Activated CD4-positive, CD25-positive, alpha-beta regulatory T cell treated with anti-CD3 and anti-CD28 coated beads, Interleukin-2, amount 50 U/mL, for 72 hours (primary cell): ENCODE data around the gene DCBLD2.
"Not testable (repeated sequence)": the region's sequence is repeated elsewhere in the genome, so short reads cannot be mapped to it uniquely, and the experiment has no call there.

Experiments used
- DNase-seq: peaks from one replicate; pipeline ENCODE4 v3.0.0; 2021

The DCBLD2 gene

DNA sequence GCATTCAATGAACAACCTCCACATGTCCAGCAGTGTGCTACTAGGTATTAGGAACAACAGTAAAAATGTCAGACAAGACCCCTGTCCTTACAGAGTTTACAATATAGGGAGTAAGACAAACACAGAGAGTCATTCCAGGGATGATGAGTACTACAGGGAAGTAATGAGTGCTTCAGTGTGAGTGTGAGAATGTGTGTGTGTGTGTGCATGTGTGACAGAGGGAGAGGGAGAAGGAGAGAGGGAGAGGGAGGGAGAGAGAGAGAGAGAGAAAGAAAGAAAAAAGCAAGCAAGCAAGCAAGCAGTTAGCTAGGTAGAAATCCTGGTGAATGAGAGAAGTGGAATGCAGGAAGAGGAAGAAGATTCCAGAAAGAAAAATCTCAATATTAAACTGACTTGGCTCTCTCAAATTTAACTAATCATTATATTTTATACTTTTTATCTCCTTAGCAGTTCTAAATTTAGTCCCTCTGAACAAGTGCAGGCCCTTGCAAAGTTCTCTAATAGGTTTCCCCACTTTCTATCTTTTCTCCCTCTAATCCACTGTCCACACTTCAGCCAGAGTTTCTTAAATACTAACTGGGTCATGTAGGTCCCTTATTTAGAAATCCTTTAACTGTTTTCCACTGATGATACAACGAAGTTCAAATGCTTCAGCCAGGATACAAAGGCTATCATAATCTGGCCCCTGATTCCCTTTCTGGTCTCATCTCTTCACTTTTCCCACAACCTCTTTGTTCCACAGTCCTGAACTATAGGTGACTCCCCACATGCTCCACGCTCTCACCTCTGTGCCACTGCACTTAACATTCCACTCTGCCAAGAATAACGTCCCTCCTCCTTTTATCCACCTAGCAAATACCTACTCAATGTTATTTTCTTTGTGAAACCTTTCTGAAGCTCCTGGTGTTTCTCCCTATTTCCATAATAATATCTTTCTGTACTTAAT lies 10.3 kb downstream of the DCBLD2 start:
- DNase-seq = no peak

- DNase-seq = no peak
These were observed 11.2 kb downstream of the DCBLD2 start for GRCh38 chr3:98890181-98890835.

GRCh38 chr3:98887684-98888083 lies 13.8 kb downstream of the DCBLD2 start:
- no peak for DNase-seq

DNA sequence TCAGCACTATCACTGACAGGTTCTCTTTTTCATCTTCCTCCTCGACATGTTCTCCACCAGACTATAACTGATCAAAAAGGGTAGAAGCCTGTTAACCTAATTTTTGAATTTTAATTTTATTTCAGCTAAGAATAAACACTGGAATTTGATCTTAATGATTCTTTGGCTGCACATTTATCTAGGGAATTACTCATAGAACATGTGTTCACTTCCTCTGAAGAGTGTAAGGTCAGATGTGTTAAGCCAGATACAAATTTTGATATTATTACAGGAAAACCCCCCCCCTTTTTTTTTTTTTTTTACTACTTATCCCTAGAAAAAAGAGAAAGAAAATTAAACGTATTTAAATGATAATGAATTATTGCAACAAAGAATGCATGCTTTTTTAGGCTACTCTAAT lies 15.0 kb downstream of the DCBLD2 start:
- no peak for DNase-seq

- no peak for DNase-seq
These were observed 15.6 kb downstream of the DCBLD2 start for GRCh38 chr3:98885851-98886250.

- no peak for DNase-seq
These were observed 16.7 kb downstream of the DCBLD2 start for GRCh38 chr3:98884675-98885371.

DNA sequence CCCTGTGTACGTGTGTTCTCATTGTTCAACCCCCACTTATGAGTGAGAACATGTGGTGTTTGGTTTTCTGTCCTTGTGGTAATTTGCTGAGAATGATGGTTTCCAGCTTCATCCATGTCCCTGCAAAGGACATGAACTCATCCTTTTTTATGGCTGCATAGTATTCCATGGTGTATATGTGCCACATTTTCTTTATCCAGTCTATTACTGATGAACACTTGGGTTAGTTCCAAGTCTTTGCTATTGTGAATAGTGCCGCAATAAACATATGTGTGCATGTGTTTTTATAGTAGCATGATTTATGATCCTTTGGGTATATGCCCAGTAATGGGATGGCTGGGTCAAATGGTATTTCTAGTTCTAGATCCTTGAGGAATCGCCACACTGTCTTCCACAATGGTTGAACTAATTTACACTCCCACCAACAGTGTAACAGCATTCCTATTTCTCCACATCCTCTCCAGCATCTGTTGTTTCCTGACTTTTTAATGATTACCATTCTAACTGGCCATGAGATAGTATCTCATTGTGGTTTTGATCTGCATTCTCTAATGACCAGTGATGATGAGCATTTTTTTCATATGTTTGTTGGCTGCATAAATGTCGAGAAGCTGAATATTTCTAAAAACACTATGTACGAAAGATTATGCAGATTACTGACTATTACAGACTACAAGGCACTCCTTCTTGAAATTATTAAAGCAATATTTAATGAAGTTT lies 18.7 kb downstream of the DCBLD2 start:
- DNase-seq = not testable (repeated sequence)

GRCh38 chr3:98877132-98877531 lies 24.4 kb downstream of the DCBLD2 start:
- DNase-seq = no peak

GRCh38 chr3:98875535-98875934 lies 26.0 kb downstream of the DCBLD2 start:
- no peak for DNase-seq

GRCh38 chr3:98874602-98875249 lies 26.8 kb downstream of the DCBLD2 start:
- no peak for DNase-seq

DNA sequence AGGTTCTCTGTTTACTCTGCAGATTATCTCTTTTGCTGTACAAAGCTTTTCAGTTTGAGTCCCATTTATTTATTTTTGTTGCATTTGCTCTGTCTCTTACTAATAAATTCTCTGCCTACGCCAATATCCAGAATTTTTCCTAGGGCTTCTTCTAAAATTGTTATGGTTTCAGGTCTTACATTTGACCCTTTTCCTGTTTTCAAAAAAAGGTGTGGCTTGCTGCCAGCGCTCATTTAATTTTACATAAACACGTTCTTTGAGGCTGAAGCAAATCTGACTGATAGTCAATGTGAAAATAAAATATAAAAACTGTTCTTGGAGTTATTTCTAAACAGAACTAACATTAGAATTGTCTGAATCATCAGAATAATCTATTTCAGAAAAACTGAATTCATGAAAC lies 32.1 kb downstream of the DCBLD2 start:
- no peak for DNase-seq

DNA sequence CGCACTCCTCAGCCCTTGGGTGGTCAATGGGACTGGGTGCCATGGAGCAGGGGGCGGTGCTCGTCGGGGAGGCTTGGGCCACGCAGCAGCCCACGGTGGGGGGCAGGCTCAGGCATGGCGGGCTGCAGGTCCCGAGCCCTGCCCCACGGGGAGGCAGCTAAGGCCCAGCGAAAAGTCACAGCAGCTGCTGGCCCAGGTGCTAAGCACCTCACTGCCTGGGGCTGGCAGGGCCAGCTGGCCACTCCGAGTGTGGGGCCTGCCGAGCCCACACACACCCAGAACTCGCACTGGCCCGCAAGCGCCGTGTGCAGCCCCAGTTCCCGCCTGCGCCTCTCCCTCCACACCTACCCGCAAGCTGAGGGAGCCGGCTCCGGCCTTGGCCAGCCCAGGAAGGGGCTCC lies 43.5 kb downstream of the DCBLD2 start:
- not testable (repeated sequence) for DNase-seq

DNA sequence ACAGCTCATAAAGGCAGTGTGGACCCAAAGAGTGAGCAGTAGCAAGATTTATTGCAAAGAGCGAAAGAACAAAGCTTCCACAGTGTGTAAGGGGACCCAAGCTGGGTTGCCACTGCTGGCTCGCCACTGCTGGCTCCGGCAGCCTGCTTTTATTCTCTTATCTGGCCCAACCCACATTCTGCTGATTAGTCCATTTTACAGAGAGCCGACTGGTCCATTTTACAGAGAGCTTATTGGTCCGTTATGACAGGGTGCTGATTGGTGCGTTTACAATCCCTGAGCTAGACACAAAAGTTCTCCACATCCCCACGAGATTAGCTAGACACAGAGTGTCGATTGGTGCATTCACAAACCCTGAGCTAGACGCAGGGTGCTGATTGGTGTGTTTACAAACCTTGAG lies 44.2 kb downstream of the DCBLD2 start:
- DNase-seq = not testable (repeated sequence)

GRCh38 chr3:98856724-98857123 lies 44.8 kb downstream of the DCBLD2 start:
- no peak for DNase-seq

GRCh38 chr3:98855806-98856400 lies 45.6 kb downstream of the DCBLD2 start:
- no peak for DNase-seq

DNA sequence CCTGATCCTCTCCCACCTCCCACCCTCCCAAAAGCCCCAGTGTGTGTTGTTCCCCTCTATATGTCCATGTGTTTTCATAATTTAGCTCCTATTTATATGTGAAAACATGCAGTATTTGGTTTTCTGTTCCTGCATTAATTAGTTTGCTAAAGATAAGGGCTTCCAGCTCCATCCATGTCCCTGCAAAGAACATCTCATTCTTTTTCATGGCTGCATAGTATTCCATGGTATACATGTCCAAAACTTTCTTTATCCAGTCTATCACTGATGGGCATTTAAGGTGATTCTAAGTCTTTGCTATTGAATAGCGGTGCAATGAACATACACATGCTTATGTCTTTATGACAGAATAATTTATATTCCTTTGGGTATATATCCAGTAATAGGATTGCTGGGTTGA lies 53.4 kb downstream of the DCBLD2 start:
- no peak for DNase-seq

DNA sequence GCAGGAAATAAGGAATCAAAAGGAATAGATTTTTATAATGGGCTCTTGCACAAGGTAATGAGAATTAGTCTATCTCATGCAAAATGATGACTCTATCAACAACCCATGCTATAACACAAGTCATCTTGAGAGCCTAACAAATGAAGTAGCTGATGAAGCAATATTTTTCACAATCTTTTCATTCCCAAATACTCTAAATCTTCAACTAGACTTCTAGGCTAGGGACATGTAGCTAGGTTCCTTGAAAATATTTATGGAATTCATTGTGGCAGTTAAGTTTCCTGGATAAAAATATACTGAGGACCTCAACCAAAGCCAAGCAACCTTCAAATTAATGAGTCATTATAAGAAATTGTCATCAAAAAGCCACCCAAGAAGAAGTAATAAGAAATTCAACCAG lies 55.4 kb downstream of the DCBLD2 start:
- DNase-seq = no peak

DNA sequence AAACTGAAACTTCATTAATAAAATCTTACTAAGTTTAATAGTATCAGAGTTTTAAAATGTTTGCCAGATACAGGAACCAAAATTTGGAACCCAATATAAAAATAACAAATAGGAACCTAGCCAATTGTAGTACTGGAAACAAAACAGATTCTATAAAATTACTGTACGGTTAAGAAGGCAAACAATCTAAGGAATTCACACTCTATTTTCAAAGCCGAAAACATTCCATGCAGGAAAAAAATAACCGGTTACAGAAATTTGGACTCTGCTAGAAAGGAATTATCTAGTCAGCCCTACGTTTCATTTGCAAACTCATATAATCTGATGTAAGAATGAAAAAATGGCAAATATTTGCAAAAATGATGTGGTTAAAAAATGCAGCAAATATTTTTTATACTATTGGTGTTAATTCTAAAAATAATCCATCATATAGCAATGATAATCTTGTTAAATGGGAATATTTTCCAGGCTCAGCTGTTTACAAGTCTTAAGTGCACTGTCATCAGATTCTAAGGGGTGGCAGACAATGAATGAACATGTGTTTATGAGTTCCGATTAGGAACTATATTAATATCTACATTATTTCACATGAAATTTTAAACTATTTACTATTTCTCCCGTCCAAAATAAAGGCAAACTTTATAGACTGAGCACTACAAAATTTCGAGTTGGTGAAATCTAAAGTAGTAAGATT lies 58.1 kb downstream of the DCBLD2 start:
- DNase-seq = no peak

GRCh38 chr3:98839846-98840245 lies 61.6 kb downstream of the DCBLD2 start:
- no peak for DNase-seq

DNA sequence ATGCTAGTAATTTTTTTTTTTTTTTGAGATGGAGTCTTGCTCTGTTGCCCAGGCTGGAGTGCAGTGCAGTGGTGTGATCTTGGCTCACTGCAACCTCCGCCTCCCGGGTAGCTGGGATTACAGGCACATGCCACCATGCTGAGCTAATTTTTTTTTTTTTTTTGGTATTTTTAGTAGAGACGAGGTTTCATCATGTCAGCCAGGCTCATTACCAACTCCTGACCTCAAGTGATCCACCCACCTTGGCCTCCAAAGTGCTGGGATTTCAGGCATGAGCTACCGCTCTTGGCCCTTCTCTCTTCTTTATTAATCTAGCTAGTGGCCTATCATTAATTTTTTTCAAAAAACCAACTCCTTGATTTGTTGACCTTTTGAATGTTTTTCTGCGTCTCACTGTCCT lies 70.4 kb downstream of the DCBLD2 start:
- not testable (repeated sequence) for DNase-seq

- DNase-seq = no peak
These were observed 72.2 kb downstream of the DCBLD2 start for GRCh38 chr3:98829246-98829832.
